Right atrium auricular region (tissue), 2 donors: Measurements from ENCODE around the gene RAB44. TPM values are rescaled to one million over a fixed set of nuclear protein-coding genes. Genes with fewer than 3 reads are reported as not detected.

ENCODE experiments used
- DNase-seq: peaks from one replicate; pipeline ENCODE4 v3.0.0-alpha.2; 2019; ENCODE audit warnings: low spot score
- H3K27ac ChIP-seq, 2 donors: fragments of 200-600 bp; sonication (generic); 1 replicate in 1 of 2; 2 replicates in 1 of 2; pipeline ENCODE4 v1.5.1; 2016 to 2019
- H3K27me3 ChIP-seq, 2 donors: fragments of 200-600 bp; sonication (generic); one replicate each; pipeline versions ENCODE4 v1.5.1 to v1.6.0; 2017 to 2019
- H3K36me3 ChIP-seq: fragments of 200-600 bp; sonication (generic); one replicate; pipeline ENCODE4 v1.5.1; 2016
- H3K4me1 ChIP-seq, 2 donors: fragments of 200-600 bp; sonication (generic); one replicate each; pipeline versions ENCODE4 v1.5.1 to v1.6.0; 2017 to 2019
- H3K4me3 ChIP-seq, 2 donors: fragments of 200-600 bp; sonication (generic); 1 replicate in 1 of 2; 2 replicates in 1 of 2; pipeline ENCODE4 v1.5.1; 2017 to 2019; ENCODE audit warnings: mild to moderate bottlenecking in 1 of 2, moderate library complexity in 1 of 2
- H3K9me3 ChIP-seq, 2 donors: fragments of 200-600 bp; sonication (generic); one replicate each; pipeline ENCODE4 v1.5.1; 2019
- total RNA-seq, 2 donors: library from RNA; depleted of rRNA; stranded (reverse); fragments of >200 nt; gene quantifications; one replicate each; pipeline ENCODE4 v1.1.0, GENCODE V29; 2016
- TF ChIP-seq, protein P1 (sequence below), 2 donors: fragments of 200-600 bp; sonication (generic); IDR thresholded peaks; one replicate each; pipeline ENCODE4 v1.5.1; 2019; ENCODE audit warnings: antibody characterized with exemption in 2 of 2

Gene RAB44
- total RNA-seq, 2 donors from 2014 or later: 0.12 TPM; not detected in 1

- no peaks in the 10 kb centered on the region for H3K9me3 ChIP-seq
- H3K36me3 ChIP-seq: no peaks in the 10 kb centered on the region
- TF ChIP-seq, protein P1, sequence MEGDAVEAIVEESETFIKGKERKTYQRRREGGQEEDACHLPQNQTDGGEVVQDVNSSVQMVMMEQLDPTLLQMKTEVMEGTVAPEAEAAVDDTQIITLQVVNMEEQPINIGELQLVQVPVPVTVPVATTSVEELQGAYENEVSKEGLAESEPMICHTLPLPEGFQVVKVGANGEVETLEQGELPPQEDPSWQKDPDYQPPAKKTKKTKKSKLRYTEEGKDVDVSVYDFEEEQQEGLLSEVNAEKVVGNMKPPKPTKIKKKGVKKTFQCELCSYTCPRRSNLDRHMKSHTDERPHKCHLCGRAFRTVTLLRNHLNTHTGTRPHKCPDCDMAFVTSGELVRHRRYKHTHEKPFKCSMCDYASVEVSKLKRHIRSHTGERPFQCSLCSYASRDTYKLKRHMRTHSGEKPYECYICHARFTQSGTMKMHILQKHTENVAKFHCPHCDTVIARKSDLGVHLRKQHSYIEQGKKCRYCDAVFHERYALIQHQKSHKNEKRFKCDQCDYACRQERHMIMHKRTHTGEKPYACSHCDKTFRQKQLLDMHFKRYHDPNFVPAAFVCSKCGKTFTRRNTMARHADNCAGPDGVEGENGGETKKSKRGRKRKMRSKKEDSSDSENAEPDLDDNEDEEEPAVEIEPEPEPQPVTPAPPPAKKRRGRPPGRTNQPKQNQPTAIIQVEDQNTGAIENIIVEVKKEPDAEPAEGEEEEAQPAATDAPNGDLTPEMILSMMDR (IDR thresholded peaks at IDR 0.05): no peak
- H3K27me3 ChIP-seq: no peaks in the 10 kb centered on the region
- H3K27ac ChIP-seq: no peak overlapping the region
- peaks cover 0 to 21% of the 10 kb centered on the region in 2 donors for H3K4me1 ChIP-seq
- no peak for DNase-seq
- H3K4me3 ChIP-seq: no peak overlapping the region
Measured at GRCh38 chr6:36757943-36758508, 60.4 kb downstream of the RAB44 start.

GRCh38 chr6:36758516-36759147 lies 61.0 kb downstream of the RAB44 start:
- no peaks in the 10 kb centered on the region for H3K27me3 ChIP-seq
- no peaks in the 10 kb centered on the region for H3K36me3 ChIP-seq
- TF ChIP-seq, protein P1 (IDR thresholded peaks at IDR 0.05): no peak
- H3K9me3 ChIP-seq: no peaks in the 10 kb centered on the region
- no peak overlapping the region for H3K4me3 ChIP-seq
- no peak overlapping the region for H3K27ac ChIP-seq
- H3K4me1 ChIP-seq: peaks cover 0 to 15% of the 10 kb centered on the region in 2 donors
- DNase-seq: no peak

- Histone ChIP-seq H3K36me3 (no peaks in the 10 kb centered on the region), H3K9me3 (no peaks in the 10 kb centered on the region), H3K4me1 (peaks cover 0 to 15% of the 10 kb centered on the region in 2 donors)
Measured at GRCh38 chr6:36759148-36759759, 61.6 kb downstream of the RAB44 start.

DNA sequence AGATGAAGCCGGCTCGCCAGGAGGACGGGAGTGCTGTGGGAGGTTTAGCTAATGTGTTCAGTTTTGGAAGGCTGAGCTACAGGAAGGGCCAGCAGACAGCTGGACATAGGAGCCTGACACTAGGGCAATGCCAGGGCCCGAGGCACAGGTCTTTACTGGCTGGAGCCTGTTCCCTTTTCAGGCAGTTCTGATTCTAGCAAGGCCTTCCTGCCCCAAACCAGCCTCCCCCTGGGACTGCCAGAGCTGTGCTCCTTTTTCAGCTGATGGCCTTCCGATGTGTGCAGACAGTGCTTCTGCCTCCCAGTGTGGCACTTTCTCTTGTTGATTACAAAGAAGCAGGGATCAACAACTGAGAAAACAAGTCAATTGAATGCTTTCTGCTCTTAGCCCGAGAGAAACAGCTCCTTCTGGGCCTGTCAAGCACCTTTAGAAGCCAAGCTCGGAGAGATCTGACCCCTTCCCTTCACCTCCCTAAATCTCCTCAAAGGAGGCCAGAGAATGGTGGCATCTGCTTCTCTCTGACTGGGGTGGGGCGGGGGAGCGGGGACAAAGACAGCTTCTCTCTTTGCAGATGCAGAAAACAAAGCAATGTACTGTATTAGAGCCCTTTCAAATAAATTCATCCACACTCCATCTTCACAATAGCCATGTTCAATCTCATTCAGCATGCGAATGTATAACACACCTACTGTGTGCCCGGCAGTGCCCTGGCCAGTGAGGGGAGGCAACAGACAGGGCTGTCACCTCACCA lies 63.2 kb downstream of the RAB44 start:
- no peak for DNase-seq
- H3K4me1 ChIP-seq: peaks cover 0 to 20% of the 10 kb centered on the region in 2 donors
- no peak overlapping the region for H3K27ac ChIP-seq
- TF ChIP-seq, protein P1 (IDR thresholded peaks at IDR 0.05): no peak
- no peaks in the 10 kb centered on the region for H3K36me3 ChIP-seq
- no peaks in the 10 kb centered on the region for H3K27me3 ChIP-seq
- no peak overlapping the region for H3K4me3 ChIP-seq
- no peaks in the 10 kb centered on the region for H3K9me3 ChIP-seq

More at GRCh38 chr6:36759148-36759759, 61.6 kb downstream of the RAB44 start:
- peak; percentile 87 for DNase-seq
- no peaks in the 10 kb centered on the region for H3K27me3 ChIP-seq
- no peak overlapping the region for H3K27ac ChIP-seq
- H3K4me3 ChIP-seq: no peak overlapping the region
- TF ChIP-seq, protein P1 (IDR thresholded peaks at IDR 0.05): peak; percentile 97 to 98

DNA sequence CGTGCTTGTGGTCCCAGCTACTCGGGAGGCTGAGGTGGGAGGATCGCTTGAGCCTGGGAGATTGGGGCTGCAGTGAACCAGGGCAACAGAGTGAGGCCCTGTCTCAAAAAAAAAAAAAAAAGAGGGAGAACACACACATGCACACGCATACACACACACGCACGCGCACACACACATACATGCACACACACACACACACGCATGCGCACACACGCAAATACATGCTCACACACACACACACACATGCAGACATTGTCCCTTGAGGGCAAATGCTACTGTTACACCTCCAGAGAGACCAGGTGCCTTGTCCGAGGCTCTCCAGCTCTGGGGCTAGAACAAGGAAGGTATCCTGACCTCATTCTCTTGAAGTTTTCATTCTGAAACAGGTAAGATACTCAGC lies 64.5 kb downstream of the RAB44 start:
- H3K9me3 ChIP-seq: no peaks in the 10 kb centered on the region
- H3K4me1 ChIP-seq: peaks cover 0 to 26% of the 10 kb centered on the region in 2 donors
- no peak for DNase-seq
- H3K27ac ChIP-seq: no peak overlapping the region
- no peak overlapping the region for H3K4me3 ChIP-seq
- H3K27me3 ChIP-seq: no peaks in the 10 kb centered on the region
- no peaks in the 10 kb centered on the region for H3K36me3 ChIP-seq
- TF ChIP-seq, protein P1 (IDR thresholded peaks at IDR 0.05): no peak
